ENCODE measurements around the gene CAMK2D.
"Not testable (repeated sequence)": the region's sequence is repeated elsewhere in the genome, so short reads cannot be mapped to it uniquely, and the experiment has no call there.

- not testable (repeated sequence) for TF ChIP-seq POLR2AphosphoS5, CTCF, EP300 (IDR thresholded peaks at IDR 0.05)
Observed at GRCh38 chr4:113796381-113796780, 34.8 kb upstream of the CAMK2D start.
